Heart left ventricle (tissue), 13 donors: ENCODE measurements around the gene CCDC146.

Experiments
- POLR2A ChIP-seq, 2 donors: fragments of 450-650 bp; IDR thresholded peaks; one replicate each; pipeline ENCODE4 v1.6.1; 2017; ENCODE audit warnings: antibody characterized with exemption in 2 of 2, mild to moderate bottlenecking in 2 of 2, moderate library complexity in 2 of 2
- TF ChIP-seq, protein P1 (sequence below), 12 donors: fragments of 200-600 bp; sonication (generic) in 4 of 12; IDR thresholded peaks; one replicate each; pipeline versions ENCODE4 v1.5.0 to v1.8.0; 2018 to 2022; ENCODE audit warnings: antibody characterized with exemption in 12 of 12, mild to moderate bottlenecking in 5 of 12
- donor health status: ischemic (EF 13 %, LVEDD 7.1; RV severe dilation, severe dysfunction).
- donor health status: DM: no; HTN: yes; CAD: no.
- donor health status: DM: no; HTN: no; CAD: no.
- donor health status: ischemic (EF 25% LVEDD 6.9; RV normal size, moderate dysfunction).
- donor health status: ischemic (EF 25% LVEDD 5.7; RV mildly dilated, moderate dysfunction).
- donor health status: ischemic (EF 35%, LVEDD 5.7; RV mildly dilated, moderate dysfunction).
- donor health status: nonischemic (EF 11% LVEDD 7.7; RV severe dilation, severe dysfunction).
- donor health status: DM: yes; HTN: yes; CAD: no.
- donor health status: PGD.
- donor health status: ischemic (EF 29% LVEDD 5.4; RV normal size, mild dysfunction).
- donor health status: nonischemic (EF 23%, LVEDD 6.1; RV moderate dilation, normal function).

DNA sequence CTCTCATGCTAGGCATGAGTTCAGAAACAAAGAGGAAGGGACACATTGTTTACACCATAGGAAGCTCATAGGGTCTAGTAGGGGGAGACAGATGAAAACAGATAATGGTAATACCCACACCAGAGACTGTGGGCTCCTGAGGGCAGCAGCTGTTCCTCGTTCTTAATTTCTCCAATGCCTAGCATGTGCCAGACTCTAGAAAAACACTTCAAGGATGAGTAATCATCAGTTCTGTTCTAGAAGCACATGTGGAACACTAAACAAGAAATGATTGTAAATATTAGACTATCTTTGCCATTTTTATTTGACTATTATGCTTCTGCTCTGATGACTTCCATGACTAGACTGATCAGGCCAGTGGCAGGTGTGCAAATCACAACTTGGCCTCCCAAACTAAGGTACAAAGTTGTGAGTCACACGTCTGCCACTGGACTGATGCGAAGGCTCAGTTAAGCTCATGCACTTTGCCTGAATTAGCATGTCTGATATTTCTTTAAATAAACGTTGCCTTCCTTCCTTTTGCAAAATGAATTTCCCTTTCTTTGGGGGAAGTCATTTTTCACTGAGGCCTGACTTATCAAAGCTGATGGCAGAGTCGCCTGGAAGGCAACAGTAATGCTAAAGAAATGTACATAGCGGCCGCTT lies 166.4 kb downstream of the CCDC146 start:
- TF ChIP-seq, protein P1, sequence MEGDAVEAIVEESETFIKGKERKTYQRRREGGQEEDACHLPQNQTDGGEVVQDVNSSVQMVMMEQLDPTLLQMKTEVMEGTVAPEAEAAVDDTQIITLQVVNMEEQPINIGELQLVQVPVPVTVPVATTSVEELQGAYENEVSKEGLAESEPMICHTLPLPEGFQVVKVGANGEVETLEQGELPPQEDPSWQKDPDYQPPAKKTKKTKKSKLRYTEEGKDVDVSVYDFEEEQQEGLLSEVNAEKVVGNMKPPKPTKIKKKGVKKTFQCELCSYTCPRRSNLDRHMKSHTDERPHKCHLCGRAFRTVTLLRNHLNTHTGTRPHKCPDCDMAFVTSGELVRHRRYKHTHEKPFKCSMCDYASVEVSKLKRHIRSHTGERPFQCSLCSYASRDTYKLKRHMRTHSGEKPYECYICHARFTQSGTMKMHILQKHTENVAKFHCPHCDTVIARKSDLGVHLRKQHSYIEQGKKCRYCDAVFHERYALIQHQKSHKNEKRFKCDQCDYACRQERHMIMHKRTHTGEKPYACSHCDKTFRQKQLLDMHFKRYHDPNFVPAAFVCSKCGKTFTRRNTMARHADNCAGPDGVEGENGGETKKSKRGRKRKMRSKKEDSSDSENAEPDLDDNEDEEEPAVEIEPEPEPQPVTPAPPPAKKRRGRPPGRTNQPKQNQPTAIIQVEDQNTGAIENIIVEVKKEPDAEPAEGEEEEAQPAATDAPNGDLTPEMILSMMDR (IDR thresholded peaks at IDR 0.05) = no peak
- TF ChIP-seq POLR2A (IDR thresholded peaks at IDR 0.05) = no peak
